GM19324 (cell line): ENCODE data around the gene IKZF2.

Experiments
- ATAC-seq: cut with Tn5 transposase; IDR thresholded peaks from one replicate; pipeline ENCODE4 v1.9.1; 2021; ENCODE audit warnings: mild to moderate bottlenecking, moderate library complexity; ENCODE audit not compliant: unreplicated experiment, low FRiP score

Gene IKZF2

GRCh38 chr2:213104092-213104902 is 47.1 kb downstream of the IKZF2 start:
- peak; percentile 53 for ATAC-seq

GRCh38 chr2:213101692-213102460 is 49.5 kb downstream of the IKZF2 start:
- no peak for ATAC-seq

GRCh38 chr2:213101109-213101508 is 50.3 kb downstream of the IKZF2 start:
- ATAC-seq: no peak

GRCh38 chr2:213098612-213099011 is 52.8 kb downstream of the IKZF2 start:
- no peak for ATAC-seq

DNA sequence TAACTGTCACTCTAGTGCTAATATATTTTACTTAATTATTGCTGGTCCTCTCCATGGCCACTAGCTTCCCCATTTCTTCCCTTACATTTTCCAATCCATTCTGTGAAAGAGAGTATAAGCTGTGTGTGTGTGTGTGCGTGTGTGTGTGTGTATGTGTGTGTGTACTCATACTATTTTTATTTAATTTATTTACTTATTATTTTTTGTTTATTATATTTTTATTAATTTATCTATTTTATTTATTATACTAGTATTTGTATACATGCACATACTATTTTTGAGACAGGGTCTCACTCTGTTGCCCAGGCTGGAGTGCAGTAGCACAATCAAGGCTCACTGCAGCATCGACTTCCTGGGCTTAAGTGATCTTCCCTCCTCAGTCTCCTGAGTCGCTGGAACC is 59.6 kb downstream of the IKZF2 start:
- no peak for ATAC-seq

DNA sequence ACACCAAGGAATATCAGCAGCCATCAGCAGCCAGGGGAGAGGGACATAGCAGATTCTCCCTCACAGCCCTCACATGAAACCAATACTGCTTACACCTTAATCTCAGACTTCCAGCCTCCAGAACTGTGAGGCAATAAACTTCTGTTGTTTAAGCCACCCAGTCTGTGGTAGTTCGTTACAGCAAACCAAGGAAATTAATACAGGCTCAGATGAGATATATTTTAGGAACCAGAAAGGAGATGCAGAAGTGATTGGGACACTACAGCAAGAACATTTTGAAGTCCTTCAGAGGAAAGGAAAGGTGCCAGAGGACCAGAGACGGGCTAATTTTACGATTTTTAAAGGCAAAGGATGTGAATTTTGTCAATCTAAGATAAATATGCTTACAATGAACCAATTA is 60.6 kb downstream of the IKZF2 start:
- no peak for ATAC-seq

DNA sequence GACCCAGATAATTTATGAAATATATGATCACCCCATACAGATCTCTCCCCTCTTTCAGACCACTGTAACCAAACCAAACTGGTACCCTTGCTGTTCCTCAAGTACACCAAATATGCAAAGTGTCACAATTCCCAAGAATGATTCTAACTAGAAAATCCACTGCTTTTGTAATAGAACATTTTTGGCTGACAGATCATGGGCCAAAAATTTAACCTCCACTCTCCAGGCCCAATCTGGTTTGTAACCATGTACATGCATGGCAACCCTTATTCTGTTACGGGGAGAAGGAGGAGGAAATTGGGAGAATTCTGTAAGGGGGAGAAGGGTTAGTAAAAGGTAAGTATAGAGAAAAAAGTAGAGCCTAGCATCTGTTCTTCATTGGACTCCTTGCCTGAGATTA is 62.0 kb downstream of the IKZF2 start:
- no peak for ATAC-seq

DNA sequence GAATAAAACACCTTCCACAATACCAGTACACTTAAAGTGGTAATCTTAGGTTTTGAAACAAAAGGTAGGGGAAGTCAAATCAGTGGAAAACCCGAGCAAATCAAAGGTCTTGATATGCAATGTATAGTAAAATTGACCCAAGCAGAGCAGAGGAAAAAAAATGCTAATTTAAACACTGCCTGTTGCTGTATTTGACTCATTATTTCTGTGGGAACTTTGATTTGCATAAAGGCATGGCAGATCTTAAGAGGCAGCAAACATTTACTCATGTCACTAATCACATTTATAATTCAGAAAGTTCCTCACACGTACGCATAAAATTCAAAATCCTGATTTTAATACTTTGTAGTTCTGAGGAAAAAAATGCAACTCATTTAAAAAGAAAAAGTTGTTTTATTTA is 64.4 kb downstream of the IKZF2 start:
- no peak for ATAC-seq

GRCh38 chr2:213086571-213086970 is 64.8 kb downstream of the IKZF2 start:
- ATAC-seq: no peak

DNA sequence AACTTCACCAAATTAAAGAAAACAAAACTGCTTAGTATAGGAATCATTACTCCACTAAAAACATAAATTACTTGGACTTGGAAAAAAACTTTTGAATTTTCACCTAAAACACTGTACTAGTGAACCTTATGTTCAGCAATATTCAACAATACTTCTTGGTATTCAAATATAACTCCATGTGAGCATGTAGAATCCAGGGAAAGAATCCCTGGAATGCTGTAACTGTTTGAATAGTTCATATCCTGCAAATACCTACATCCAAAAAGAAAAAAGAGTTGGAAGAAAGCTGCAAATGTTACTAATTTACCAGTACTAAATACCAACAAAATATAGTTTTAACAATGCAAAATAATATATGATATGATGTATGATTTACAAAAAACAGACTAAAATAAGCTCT is 65.4 kb downstream of the IKZF2 start:
- ATAC-seq: no peak

DNA sequence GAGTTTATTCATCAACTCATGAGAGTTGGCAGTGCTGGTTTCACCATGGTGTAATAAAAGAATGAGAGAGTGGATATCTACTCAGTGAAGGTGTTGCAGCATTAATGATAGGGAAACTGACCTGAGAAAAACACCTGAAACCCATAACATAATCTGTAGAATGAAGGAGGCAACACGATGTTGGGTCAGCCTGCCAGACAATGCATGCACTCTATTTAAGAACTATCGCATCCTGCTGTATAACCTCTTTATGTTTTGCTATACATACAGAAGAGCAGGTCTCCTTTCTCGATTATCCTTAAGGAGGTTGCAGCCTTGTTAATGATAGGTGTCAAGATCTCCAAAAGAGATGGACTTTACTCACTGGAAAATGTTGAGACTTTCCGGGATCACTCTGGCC is 65.9 kb downstream of the IKZF2 start:
- ATAC-seq: no peak

DNA sequence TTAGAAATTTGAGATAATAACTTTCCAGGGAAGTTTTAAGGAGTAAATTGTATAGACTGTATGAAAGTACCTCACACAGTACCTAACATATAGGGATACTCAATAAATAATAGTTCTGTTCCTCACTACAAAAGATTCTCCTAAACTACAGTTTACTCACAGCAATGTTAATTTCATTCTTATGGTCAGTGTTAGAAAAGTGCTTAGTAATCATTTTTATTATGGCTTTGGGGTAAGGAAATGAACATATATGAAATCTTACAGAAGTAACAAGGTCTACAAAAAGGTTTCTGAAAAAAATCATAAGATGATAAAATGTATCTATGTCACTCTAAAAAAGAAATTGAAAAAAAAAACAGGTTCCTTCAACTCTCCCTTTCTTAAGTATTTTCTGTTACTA is 67.2 kb downstream of the IKZF2 start:
- no peak for ATAC-seq

DNA sequence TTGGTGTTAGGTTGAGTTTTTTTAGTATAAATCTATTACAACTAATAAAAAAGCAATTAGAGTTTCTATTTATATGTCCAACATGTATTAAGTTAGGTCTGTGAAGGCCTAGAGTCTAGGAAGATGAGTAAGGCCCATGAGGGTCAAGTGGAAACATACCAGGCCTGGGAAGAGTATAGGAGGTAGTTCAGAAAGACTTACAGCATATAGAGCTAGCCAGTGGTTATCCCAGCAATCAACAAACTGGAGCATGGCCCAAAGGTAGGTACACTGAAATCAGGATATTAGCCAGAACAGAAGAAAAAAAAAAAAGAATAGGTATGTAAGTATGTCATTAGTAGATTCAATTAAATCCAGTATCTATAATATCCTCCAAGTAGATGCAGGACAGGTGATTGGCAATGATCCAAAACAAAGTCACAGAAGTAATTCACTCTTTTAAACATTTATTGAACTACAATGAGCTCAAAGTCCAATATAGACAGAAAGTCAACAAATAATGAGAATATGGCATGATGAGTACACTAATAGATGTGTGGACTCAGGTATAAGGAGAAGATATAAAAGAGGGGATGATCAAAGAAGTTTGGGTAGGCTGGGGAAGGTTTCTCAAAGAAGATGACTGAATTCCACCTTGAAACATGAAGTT is 70.3 kb downstream of the IKZF2 start:
- no peak for ATAC-seq

GRCh38 chr2:213079756-213080155 is 71.7 kb downstream of the IKZF2 start:
- no peak for ATAC-seq

DNA sequence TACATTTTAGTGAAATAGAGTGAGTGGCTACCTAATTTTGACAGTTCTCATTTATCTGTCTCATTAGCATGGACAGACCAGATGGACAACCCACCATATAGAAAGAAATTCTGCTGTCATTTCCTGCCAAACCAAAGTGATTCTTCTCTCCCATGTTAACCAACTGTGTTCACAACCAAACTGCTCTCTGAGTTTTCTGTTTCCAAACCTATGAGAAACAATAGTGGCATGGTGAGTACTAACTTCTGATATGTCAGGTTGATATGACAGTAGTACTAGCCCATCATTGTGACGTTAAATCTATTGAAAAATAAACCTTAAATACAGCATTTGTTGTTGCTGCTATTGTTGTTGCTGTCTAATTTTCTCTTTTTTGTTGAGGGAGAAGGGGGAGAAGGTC is 72.7 kb downstream of the IKZF2 start:
- ATAC-seq: no peak

- ATAC-seq: no peak
These were observed 81.9 kb downstream of the IKZF2 start for GRCh38 chr2:213069531-213069930.

GRCh38 chr2:213068676-213069359 is 82.6 kb downstream of the IKZF2 start:
- no peak for ATAC-seq

GRCh38 chr2:213067888-213068287 is 83.5 kb downstream of the IKZF2 start:
- no peak for ATAC-seq

DNA sequence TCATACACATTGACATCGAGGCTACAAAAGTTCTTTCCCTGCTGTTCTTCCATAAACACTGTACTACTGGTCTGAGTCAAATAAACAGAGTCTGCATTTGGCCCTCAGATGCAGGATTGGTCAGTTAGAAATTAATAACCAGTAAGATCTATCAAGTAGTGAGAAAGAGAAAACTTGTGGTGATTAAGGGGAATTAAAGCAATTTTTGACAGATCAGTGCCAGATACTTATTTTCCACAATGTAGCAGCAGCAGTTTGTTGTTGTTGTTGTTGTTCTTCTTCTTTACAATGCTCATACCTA is 85.0 kb downstream of the IKZF2 start:
- ATAC-seq: no peak

GRCh38 chr2:213065583-213066442 is 85.6 kb downstream of the IKZF2 start:
- no peak for ATAC-seq
